ENCODE measurements around the gene PPP2R2B. TPM values are rescaled to one million over a fixed set of nuclear protein-coding genes. Genes with fewer than 3 reads are reported as not detected.

PPP2R2B gene
- polyA plus RNA-seq, 3 donors = 0.08 TPM; not detected in 2

DNA sequence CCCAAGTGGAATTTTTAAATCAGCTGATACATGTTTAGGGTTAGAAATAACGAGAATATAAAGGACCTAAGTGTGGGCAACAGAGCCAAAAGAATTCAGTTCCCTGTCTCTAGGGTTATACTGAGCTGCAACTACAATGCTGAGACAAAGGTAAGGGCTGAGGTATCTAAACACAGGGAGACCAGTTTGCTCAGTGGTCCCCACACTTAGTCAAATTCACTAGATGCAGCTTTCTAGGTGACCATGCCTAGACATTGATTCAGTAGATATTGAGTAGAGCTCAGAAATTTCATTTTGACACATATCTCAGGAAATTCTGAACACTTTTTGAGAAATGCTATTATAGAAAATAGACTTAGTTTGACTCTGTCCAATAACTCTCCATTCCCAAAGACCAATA lies 84.8 kb downstream of the PPP2R2B start:
- H3K79me2 ChIP-seq (ENCODE audit: insufficient read depth, low read length) = no peaks in the 10 kb centered on the region
- H2AFZ ChIP-seq (ENCODE audit: insufficient read depth, low read depth, low read length, poor library complexity, severe bottlenecking) = no peak overlapping the region
- no peak overlapping the region for H3K27ac ChIP-seq (ENCODE audit: low read depth in 1 of 2, low read length in 2 of 2)
- intact Hi-C loops (cut with micrococcal nuclease) = no loop called here
- H3K4me3 ChIP-seq (replicated peaks in 1 of 3; ENCODE audit: low read depth in 2 of 3, low read length in 3 of 3) = no peak overlapping the region
- no peaks in the 10 kb centered on the region for H3K27me3 ChIP-seq (ENCODE audit: control insufficient read depth in 2 of 2, insufficient read depth in 2 of 2, low read length in 2 of 2)
- no CpG with 5 or more reads among the region's 1 CpG for WGBS (ENCODE audit: insufficient coverage)
- H3K9ac ChIP-seq (ENCODE audit: insufficient read depth, low read length, poor library complexity, severe bottlenecking) = no peak overlapping the region
- TF ChIP-seq, protein P1, sequence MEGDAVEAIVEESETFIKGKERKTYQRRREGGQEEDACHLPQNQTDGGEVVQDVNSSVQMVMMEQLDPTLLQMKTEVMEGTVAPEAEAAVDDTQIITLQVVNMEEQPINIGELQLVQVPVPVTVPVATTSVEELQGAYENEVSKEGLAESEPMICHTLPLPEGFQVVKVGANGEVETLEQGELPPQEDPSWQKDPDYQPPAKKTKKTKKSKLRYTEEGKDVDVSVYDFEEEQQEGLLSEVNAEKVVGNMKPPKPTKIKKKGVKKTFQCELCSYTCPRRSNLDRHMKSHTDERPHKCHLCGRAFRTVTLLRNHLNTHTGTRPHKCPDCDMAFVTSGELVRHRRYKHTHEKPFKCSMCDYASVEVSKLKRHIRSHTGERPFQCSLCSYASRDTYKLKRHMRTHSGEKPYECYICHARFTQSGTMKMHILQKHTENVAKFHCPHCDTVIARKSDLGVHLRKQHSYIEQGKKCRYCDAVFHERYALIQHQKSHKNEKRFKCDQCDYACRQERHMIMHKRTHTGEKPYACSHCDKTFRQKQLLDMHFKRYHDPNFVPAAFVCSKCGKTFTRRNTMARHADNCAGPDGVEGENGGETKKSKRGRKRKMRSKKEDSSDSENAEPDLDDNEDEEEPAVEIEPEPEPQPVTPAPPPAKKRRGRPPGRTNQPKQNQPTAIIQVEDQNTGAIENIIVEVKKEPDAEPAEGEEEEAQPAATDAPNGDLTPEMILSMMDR (IDR thresholded peaks at IDR 0.05) = no peak
- no peak for DNase-seq
- no peaks in the 10 kb centered on the region for H3K9me3 ChIP-seq (replicated peaks in 1 of 2; ENCODE audit: control insufficient read depth in 1 of 2, insufficient read depth in 1 of 2, low read length in 2 of 2)
- H4K20me1 ChIP-seq (ENCODE audit: insufficient read depth, low read length) = no peaks in the 10 kb centered on the region
- no peaks in the 10 kb centered on the region for H3K4me1 ChIP-seq (ENCODE audit: control insufficient read depth in 1 of 2, insufficient read depth in 2 of 2, low read length in 2 of 2)
- H3K27ac Mint-ChIP-seq = no peak overlapping the region
- no peak overlapping the region for H3K4me3 Mint-ChIP-seq
- no peaks in the 10 kb centered on the region for H3K9me3 Mint-ChIP-seq
- peaks cover 0 to 1% (median 0%) of the 10 kb centered on the region in 3 donors for H3K27me3 Mint-ChIP-seq (ENCODE audit: low read depth in 3 of 3)
- no peaks in the 10 kb centered on the region for H3K36me3 Mint-ChIP-seq
- H3K4me2 ChIP-seq (replicated peaks; ENCODE audit: extremely low read depth, low read length, poor library complexity, severe bottlenecking) = no peak overlapping the region
- H3K36me3 ChIP-seq (replicated peaks in 1 of 2; ENCODE audit: control insufficient read depth in 1 of 2, insufficient read depth in 2 of 2, low read length in 2 of 2) = no peaks in the 10 kb centered on the region
- H3K4me1 Mint-ChIP-seq = peaks cover 6% of the 10 kb centered on the region

DNA sequence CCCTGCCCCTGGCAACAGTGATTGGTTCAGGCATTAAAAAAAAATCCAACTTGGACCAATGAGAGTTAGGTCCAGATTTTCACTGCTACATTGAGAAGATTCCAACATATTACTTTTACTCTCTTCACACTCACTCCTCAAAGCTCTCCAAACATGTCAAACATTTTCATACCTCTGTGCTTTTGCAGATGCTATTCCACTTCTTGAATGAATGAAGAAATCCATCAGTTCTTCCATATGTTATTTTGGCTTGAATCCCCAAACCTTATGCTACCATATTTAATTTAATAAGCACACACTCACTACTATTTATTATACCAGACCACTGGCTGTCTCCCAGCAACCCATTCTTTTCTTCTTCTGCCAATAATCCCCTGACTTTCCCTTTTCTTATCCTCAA lies 87.1 kb downstream of the PPP2R2B start:
- Histone ChIP-seq H3K36me3 (replicated peaks in 1 of 2; ENCODE audit: control insufficient read depth in 1 of 2, insufficient read depth in 2 of 2, low read length in 2 of 2) (no peaks in the 10 kb centered on the region), H3K4me3 (replicated peaks in 1 of 3; ENCODE audit: low read depth in 2 of 3, low read length in 3 of 3) (no peak overlapping the region), H2AFZ (ENCODE audit: insufficient read depth, low read depth, low read length, poor library complexity, severe bottlenecking) (no peak overlapping the region), H3K9ac (ENCODE audit: insufficient read depth, low read length, poor library complexity, severe bottlenecking) (no peak overlapping the region), H4K20me1 (ENCODE audit: insufficient read depth, low read length) (no peaks in the 10 kb centered on the region), H3K9me3 (replicated peaks in 1 of 2; ENCODE audit: control insufficient read depth in 1 of 2, insufficient read depth in 1 of 2, low read length in 2 of 2) (no peaks in the 10 kb centered on the region), H3K4me1 (ENCODE audit: control insufficient read depth in 1 of 2, insufficient read depth in 2 of 2, low read length in 2 of 2) (peaks cover 0 to 2% of the 10 kb centered on the region in 2 donors), H3K27ac (ENCODE audit: low read depth in 1 of 2, low read length in 2 of 2) (no peak overlapping the region), H3K27me3 (ENCODE audit: control insufficient read depth in 2 of 2, insufficient read depth in 2 of 2, low read length in 2 of 2) (no peaks in the 10 kb centered on the region), H3K4me2 (replicated peaks; ENCODE audit: extremely low read depth, low read length, poor library complexity, severe bottlenecking) (no peak overlapping the region), H3K79me2 (ENCODE audit: insufficient read depth, low read length) (no peaks in the 10 kb centered on the region)
- intact Hi-C loops (cut with micrococcal nuclease) = no loop called here
- H3K27me3 Mint-ChIP-seq (ENCODE audit: low read depth in 3 of 3) = peaks cover 0 to 3% (median 0%) of the 10 kb centered on the region in 3 donors
- H3K36me3 Mint-ChIP-seq = no peaks in the 10 kb centered on the region
- H3K4me3 Mint-ChIP-seq = no peak overlapping the region
- no peak overlapping the region for H3K27ac Mint-ChIP-seq
- TF ChIP-seq, protein P1 (IDR thresholded peaks at IDR 0.05) = no peak
- peaks cover 6% of the 10 kb centered on the region for H3K4me1 Mint-ChIP-seq
- no peaks in the 10 kb centered on the region for H3K9me3 Mint-ChIP-seq
- no peak for DNase-seq
